ENCODE measurements around the gene RABL3.
"Not testable (repeated sequence)": the region's sequence is repeated elsewhere in the genome, so short reads cannot be mapped to it uniquely, and the experiment has no call there.

DNA sequence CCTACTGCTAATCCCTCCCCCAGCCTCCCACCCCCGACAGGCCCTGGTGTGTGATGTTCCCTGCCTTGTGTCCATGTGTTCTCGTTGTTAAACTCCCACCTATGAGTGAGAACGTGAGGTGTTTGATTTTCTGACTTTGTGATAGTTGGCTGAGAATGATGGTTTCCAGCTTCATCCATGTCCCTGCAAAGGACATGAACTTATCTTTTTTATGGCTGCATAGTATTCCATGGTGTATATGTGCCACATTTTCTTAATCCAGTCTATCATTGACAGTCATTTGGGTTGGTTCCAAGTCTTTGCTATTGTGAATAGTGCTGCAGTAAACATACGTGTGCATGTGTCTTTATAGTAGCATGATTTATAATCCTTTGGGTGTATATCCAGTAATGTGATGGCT lies 16.2 kb upstream of the RABL3 start:
- not testable (repeated sequence) for TF ChIP-seq CTCF, EP300, POLR2A (IDR thresholded peaks at IDR 0.05)

Measured in sigmoid colon (tissue), 4 donors.